NB4 (cell line): ENCODE data around the gene AP4S1.

Source experiments
- MYC ChIP-seq: IDR thresholded peaks from 2 replicates; pipeline ENCODE4 v1.6.1; 2011; ENCODE audit warnings: low read depth, low read length
- POLR2A ChIP-seq: IDR thresholded peaks from 2 replicates; pipeline ENCODE4 v1.6.1; 2011; ENCODE audit warnings: mild to moderate bottlenecking; ENCODE audit not compliant: insufficient read length; ENCODE audit errors: extremely low read depth
- TF ChIP-seq, protein P1 (sequence below): IDR thresholded peaks from one replicate; pipeline ENCODE4 v1.5.1; 2012; ENCODE audit warnings: low read depth, low read length
- TF ChIP-seq, protein P2 (sequence below): IDR thresholded peaks from 2 replicates; pipeline ENCODE4 v1.6.1; 2011; ENCODE audit warnings: low read depth, low read length

- TF ChIP-seq, protein P1, sequence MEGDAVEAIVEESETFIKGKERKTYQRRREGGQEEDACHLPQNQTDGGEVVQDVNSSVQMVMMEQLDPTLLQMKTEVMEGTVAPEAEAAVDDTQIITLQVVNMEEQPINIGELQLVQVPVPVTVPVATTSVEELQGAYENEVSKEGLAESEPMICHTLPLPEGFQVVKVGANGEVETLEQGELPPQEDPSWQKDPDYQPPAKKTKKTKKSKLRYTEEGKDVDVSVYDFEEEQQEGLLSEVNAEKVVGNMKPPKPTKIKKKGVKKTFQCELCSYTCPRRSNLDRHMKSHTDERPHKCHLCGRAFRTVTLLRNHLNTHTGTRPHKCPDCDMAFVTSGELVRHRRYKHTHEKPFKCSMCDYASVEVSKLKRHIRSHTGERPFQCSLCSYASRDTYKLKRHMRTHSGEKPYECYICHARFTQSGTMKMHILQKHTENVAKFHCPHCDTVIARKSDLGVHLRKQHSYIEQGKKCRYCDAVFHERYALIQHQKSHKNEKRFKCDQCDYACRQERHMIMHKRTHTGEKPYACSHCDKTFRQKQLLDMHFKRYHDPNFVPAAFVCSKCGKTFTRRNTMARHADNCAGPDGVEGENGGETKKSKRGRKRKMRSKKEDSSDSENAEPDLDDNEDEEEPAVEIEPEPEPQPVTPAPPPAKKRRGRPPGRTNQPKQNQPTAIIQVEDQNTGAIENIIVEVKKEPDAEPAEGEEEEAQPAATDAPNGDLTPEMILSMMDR = no peak
- no peak for TF ChIP-seq POLR2A
- TF ChIP-seq, protein P2, sequence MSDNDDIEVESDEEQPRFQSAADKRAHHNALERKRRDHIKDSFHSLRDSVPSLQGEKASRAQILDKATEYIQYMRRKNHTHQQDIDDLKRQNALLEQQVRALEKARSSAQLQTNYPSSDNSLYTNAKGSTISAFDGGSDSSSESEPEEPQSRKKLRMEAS = no peak
- no peak for TF ChIP-seq MYC
These were observed 25.6 kb downstream of the AP4S1 start for GRCh38 chr14:31051023-31051422.
